Measurements from ENCODE around the gene ART3.
"Not testable (repeated sequence)": the region's sequence is repeated elsewhere in the genome, so short reads cannot be mapped to it uniquely, and the experiment has no call there.

The ART3 gene

GRCh38 chr4:76074468-76074867 is at the start of gene ART3:
ART3 (plus strand) TSS chr4:76074709; CDS start chr4:76075890, 1,181 bp downstream.
- no peak for DNase-seq

GRCh38 chr4:76028350-76028765 is 46.2 kb upstream of the ART3 start:
- DNase-seq = no peak

- no peak for DNase-seq
Measured at GRCh38 chr4:76029300-76029699, 45.2 kb upstream of the ART3 start.

GRCh38 chr4:76035141-76035540 is 39.4 kb upstream of the ART3 start:
- no peak for DNase-seq

GRCh38 chr4:76035799-76036380 is 38.6 kb upstream of the ART3 start, which contains the start of gene CXCL11:
CXCL11 (minus strand) TSS chr4:76036070; CDS start chr4:76035987, 83 bp downstream.
- DNase-seq = no peak

- DNase-seq = no peak
Measured at GRCh38 chr4:76036855-76037254, 37.7 kb upstream of the ART3 start.

GRCh38 chr4:76042241-76042998 is 32.1 kb upstream of the ART3 start:
- not testable (repeated sequence) for DNase-seq

- DNase-seq = not testable (repeated sequence)
Measured at GRCh38 chr4:76043306-76043705, 31.2 kb upstream of the ART3 start.

GRCh38 chr4:76044686-76045085 is 29.8 kb upstream of the ART3 start:
- DNase-seq = not testable (repeated sequence)

GRCh38 chr4:76049860-76050416 is 24.6 kb upstream of the ART3 start:
- not testable (repeated sequence) for DNase-seq

- not testable (repeated sequence) for DNase-seq
Measured at GRCh38 chr4:76050560-76051050, 23.9 kb upstream of the ART3 start.

- no peak for DNase-seq
Measured at GRCh38 chr4:76053730-76054129, 20.8 kb upstream of the ART3 start.

- DNase-seq = no peak
Measured at GRCh38 chr4:76055016-76055415, 19.5 kb upstream of the ART3 start.

- no peak for DNase-seq
Measured at GRCh38 chr4:76055421-76055820, 19.1 kb upstream of the ART3 start.

- no peak for DNase-seq
Measured at GRCh38 chr4:76058302-76058701, 16.2 kb upstream of the ART3 start.

- DNase-seq = no peak
Measured at GRCh38 chr4:76058888-76059426, 15.6 kb upstream of the ART3 start.

- DNase-seq = no peak
Measured at GRCh38 chr4:76059750-76060149, 14.8 kb upstream of the ART3 start.

- no peak for DNase-seq
Measured at GRCh38 chr4:76060506-76060905, 14.0 kb upstream of the ART3 start.

- DNase-seq = no peak
Measured at GRCh38 chr4:76061421-76061820, 13.1 kb upstream of the ART3 start.

- DNase-seq = no peak
Measured at GRCh38 chr4:76061982-76062381, 12.5 kb upstream of the ART3 start.

- no peak for DNase-seq
Measured at GRCh38 chr4:76066546-76066945, 8.0 kb upstream of the ART3 start.

GRCh38 chr4:76067652-76068286 is 6.7 kb upstream of the ART3 start:
- peak; percentile 37 for DNase-seq

- no peak for DNase-seq
Measured at GRCh38 chr4:76072760-76073159, 1.7 kb upstream of the ART3 start.

Measured in amniotic stem cell (primary cell).